Measurements from ENCODE around the gene MYO7A. TPM values are rescaled to one million over a fixed set of nuclear protein-coding genes. Genes with fewer than 3 reads are reported as not detected.

MYO7A gene
- total and polyA plus RNA-seq, 2 of the 4 experiments (the other 2 are of a cell fraction) = 0.02 TPM; not detected in 1

GRCh38 chr11:77191823-77192495, 63.9 kb downstream of the MYO7A start:
- Histone ChIP-seq H3K9me1 (ENCODE audit: insufficient read depth, low read length) (0 out of 2 replicates have a peak, but pooled peaks cover 2% of the 10 kb centered on the region), H3K4me3 (ENCODE audit: insufficient read depth, low read depth, low read length) (no peak overlapping the region), H2AK5ac (ENCODE audit: low read depth, low read length) (no peak overlapping the region), H3K79me1 (ENCODE audit: low read depth in 1 of 2, low read length in 2 of 2) (no peaks in the 10 kb centered on the region), H4K5ac (ENCODE audit: low read depth, low read length) (no peak overlapping the region), H2BK120ac (ENCODE audit: low read depth, low read length) (no peak overlapping the region), H3K4me2 (ENCODE audit: low read depth, low read length) (no peak overlapping the region), H2AK9ac (replicated peaks; ENCODE audit: low read depth, low read length, poor library complexity) (no peak overlapping the region), H3K4ac (ENCODE audit: low read depth, low read length) (no peak overlapping the region), H3K56ac (ENCODE audit: extremely low read depth, insufficient read depth, low read length) (no peak overlapping the region), H4K91ac (ENCODE audit: insufficient read depth, low read depth, low read length) (no peak overlapping the region), H3K27me3 (ENCODE audit: control insufficient read depth, insufficient read depth, low read length) (peaks cover 4% of the 10 kb centered on the region; the same call in 1 of the 2 replicates), H4K8ac (ENCODE audit: low read depth in 2 of 2, low read length in 2 of 2) (no peak overlapping the region), H2BK20ac (ENCODE audit: low read depth, low read length) (no peak overlapping the region), H2BK15ac (ENCODE audit: low read depth, low read length) (no peak overlapping the region), H3K18ac (ENCODE audit: low read depth, low read length) (no peak overlapping the region), H3K4me1 (ENCODE audit: control insufficient read depth, insufficient read depth, low read length) (no peaks in the 10 kb centered on the region), H3K9ac (ENCODE audit: low read depth, low read length) (no peak overlapping the region), H3K27ac (ENCODE audit: insufficient read depth, low read length) (no peak overlapping the region), H3K9me3 (ENCODE audit: control insufficient read depth, insufficient read depth, low read length) (no peaks in the 10 kb centered on the region), H3K36me3 (ENCODE audit: control insufficient read depth, insufficient read depth, low read length) (no peaks in the 10 kb centered on the region), H4K20me1 (ENCODE audit: insufficient read depth, low read length) (peaks cover 3% of the 10 kb centered on the region; the same call in 1 of the 2 replicates), H3K23ac (ENCODE audit: low read depth, low read length) (no peak overlapping the region), H2BK5ac (ENCODE audit: low read depth, low read length, poor library complexity, severe bottlenecking) (no peak overlapping the region), H2AFZ (replicated peaks; ENCODE audit: low read length, poor library complexity) (peak overlapping the region; percentile 73), H3K14ac (replicated peaks; ENCODE audit: low read depth, low read length) (no peak overlapping the region)
- 66% methylated on average over 8 of the region's 27 CpGs; no CpG with 5 or more reads in 1 of the 2 experiments for WGBS, 2 experiments (ENCODE audit: extremely low coverage in 2 of 2, insufficient read length in 1 of 2)
- DNase-seq (peak; percentile 20), ATAC-seq (ENCODE audit: low read depth) (no peak)
- dilution Hi-C loops (cut with HindIII; ENCODE audit: low sequenced_read_pairs, unreplicated experiment) = no loop called here
- POLR2A ChIA-PET (ENCODE audit: unreplicated experiment) = no interaction called here
- in situ Hi-C loops (cut with MboI; ENCODE audit: low sequenced_read_pairs) = no loop called here
- no TSS peak for BruUV-seq (replicated peaks)
- intact Hi-C loops (cut with micrococcal nuclease) = no loop called here
- TF ChIP-seq POLR2A (IDR thresholded peaks at IDR 0.05; ENCODE audit: low read depth, low read length) (no peak), NFE2L2 (IDR thresholded peaks at IDR 0.05; ENCODE audit: low read depth, low read length) (no peak), MXI1 (IDR thresholded peaks at IDR 0.05; ENCODE audit: borderline replicate concordance, low read depth, low read length) (no peak), MAZ (IDR thresholded peaks at IDR 0.05; ENCODE audit: borderline replicate concordance, low read depth, low read length) (no peak), CEBPB (IDR thresholded peaks at IDR 0.05; ENCODE audit: low read depth, low read length) (no peak), BHLHE40 (IDR thresholded peaks at IDR 0.05; ENCODE audit: low read depth, low read length) (no peak), ELK1 (IDR thresholded peaks at IDR 0.05; ENCODE audit: borderline replicate concordance, low read depth, low read length) (no peak), RAD21 (IDR thresholded peaks at IDR 0.05; ENCODE audit: low read length) (peak; percentile 56), SMC3 (IDR thresholded peaks at IDR 0.05; ENCODE audit: low read depth, low read length) (peak; percentile 60)
- TF ChIP-seq, protein P1, sequence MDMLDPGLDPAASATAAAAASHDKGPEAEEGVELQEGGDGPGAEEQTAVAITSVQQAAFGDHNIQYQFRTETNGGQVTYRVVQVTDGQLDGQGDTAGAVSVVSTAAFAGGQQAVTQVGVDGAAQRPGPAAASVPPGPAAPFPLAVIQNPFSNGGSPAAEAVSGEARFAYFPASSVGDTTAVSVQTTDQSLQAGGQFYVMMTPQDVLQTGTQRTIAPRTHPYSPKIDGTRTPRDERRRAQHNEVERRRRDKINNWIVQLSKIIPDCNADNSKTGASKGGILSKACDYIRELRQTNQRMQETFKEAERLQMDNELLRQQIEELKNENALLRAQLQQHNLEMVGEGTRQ (IDR thresholded peaks at IDR 0.05; ENCODE audit: low read depth, low read length) = no peak
- TF ChIP-seq, protein P2, sequence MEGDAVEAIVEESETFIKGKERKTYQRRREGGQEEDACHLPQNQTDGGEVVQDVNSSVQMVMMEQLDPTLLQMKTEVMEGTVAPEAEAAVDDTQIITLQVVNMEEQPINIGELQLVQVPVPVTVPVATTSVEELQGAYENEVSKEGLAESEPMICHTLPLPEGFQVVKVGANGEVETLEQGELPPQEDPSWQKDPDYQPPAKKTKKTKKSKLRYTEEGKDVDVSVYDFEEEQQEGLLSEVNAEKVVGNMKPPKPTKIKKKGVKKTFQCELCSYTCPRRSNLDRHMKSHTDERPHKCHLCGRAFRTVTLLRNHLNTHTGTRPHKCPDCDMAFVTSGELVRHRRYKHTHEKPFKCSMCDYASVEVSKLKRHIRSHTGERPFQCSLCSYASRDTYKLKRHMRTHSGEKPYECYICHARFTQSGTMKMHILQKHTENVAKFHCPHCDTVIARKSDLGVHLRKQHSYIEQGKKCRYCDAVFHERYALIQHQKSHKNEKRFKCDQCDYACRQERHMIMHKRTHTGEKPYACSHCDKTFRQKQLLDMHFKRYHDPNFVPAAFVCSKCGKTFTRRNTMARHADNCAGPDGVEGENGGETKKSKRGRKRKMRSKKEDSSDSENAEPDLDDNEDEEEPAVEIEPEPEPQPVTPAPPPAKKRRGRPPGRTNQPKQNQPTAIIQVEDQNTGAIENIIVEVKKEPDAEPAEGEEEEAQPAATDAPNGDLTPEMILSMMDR (conservative IDR thresholded peaks at IDR 0.05; ENCODE audit: low read depth, low read length) = peak; percentile 56
- CTCF ChIA-PET = no interaction called here
